ENCODE data around the gene PRDM16.

DNA sequence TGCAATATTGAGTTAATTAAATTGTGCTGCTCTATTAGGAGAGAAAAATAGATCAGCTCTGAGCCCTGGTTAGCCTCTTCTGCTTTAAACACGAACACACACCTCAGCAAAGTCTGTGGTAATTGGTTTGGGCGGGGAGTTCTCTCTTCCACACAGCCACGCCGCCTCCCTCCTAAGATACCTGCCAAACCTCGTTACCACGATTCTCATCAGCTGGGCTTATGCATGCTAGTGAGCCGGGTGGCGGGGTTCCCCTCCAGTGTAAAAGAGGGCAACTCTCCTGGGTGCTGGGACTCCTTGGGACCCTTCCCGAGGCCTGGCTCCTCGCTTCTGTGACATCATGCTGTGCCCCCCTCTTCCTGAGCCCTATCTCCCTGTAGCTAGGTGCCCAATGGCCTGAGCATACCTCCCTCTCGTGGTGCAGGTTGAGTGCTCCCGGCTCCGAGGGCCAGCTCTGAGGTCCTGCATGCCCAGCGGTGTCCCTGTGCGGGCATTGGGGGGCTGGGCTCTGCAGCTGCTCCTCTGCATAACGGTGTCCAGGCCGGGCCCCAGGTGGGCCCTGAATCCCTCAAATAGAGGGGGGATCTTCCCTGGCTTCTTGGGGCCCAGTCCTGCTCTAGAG is 182.9 kb downstream of the PRDM16 start:
- TF ChIP-seq, protein P1, sequence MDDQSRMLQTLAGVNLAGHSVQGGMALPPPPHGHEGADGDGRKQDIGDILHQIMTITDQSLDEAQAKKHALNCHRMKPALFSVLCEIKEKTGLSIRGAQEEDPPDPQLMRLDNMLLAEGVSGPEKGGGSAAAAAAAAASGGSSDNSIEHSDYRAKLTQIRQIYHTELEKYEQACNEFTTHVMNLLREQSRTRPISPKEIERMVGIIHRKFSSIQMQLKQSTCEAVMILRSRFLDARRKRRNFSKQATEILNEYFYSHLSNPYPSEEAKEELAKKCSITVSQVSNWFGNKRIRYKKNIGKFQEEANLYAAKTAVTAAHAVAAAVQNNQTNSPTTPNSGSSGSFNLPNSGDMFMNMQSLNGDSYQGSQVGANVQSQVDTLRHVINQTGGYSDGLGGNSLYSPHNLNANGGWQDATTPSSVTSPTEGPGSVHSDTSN (IDR thresholded peaks at IDR 0.05), result no peak
- TF ChIP-seq ESRRA (IDR thresholded peaks at IDR 0.05; ENCODE audit: borderline replicate concordance, low read length), result no peak
- TF ChIP-seq, protein P2, sequence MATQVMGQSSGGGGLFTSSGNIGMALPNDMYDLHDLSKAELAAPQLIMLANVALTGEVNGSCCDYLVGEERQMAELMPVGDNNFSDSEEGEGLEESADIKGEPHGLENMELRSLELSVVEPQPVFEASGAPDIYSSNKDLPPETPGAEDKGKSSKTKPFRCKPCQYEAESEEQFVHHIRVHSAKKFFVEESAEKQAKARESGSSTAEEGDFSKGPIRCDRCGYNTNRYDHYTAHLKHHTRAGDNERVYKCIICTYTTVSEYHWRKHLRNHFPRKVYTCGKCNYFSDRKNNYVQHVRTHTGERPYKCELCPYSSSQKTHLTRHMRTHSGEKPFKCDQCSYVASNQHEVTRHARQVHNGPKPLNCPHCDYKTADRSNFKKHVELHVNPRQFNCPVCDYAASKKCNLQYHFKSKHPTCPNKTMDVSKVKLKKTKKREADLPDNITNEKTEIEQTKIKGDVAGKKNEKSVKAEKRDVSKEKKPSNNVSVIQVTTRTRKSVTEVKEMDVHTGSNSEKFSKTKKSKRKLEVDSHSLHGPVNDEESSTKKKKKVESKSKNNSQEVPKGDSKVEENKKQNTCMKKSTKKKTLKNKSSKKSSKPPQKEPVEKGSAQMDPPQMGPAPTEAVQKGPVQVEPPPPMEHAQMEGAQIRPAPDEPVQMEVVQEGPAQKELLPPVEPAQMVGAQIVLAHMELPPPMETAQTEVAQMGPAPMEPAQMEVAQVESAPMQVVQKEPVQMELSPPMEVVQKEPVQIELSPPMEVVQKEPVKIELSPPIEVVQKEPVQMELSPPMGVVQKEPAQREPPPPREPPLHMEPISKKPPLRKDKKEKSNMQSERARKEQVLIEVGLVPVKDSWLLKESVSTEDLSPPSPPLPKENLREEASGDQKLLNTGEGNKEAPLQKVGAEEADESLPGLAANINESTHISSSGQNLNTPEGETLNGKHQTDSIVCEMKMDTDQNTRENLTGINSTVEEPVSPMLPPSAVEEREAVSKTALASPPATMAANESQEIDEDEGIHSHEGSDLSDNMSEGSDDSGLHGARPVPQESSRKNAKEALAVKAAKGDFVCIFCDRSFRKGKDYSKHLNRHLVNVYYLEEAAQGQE (IDR thresholded peaks at IDR 0.05), result no peak
- TF ChIP-seq, protein P3, sequence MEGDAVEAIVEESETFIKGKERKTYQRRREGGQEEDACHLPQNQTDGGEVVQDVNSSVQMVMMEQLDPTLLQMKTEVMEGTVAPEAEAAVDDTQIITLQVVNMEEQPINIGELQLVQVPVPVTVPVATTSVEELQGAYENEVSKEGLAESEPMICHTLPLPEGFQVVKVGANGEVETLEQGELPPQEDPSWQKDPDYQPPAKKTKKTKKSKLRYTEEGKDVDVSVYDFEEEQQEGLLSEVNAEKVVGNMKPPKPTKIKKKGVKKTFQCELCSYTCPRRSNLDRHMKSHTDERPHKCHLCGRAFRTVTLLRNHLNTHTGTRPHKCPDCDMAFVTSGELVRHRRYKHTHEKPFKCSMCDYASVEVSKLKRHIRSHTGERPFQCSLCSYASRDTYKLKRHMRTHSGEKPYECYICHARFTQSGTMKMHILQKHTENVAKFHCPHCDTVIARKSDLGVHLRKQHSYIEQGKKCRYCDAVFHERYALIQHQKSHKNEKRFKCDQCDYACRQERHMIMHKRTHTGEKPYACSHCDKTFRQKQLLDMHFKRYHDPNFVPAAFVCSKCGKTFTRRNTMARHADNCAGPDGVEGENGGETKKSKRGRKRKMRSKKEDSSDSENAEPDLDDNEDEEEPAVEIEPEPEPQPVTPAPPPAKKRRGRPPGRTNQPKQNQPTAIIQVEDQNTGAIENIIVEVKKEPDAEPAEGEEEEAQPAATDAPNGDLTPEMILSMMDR (IDR thresholded peaks at IDR 0.05), result no peak
- TF ChIP-seq ZC3H11A (IDR thresholded peaks at IDR 0.05), result no peak
- no peak for TF ChIP-seq SMC3 (IDR thresholded peaks at IDR 0.05)
- no peak for TF ChIP-seq JUNB (IDR thresholded peaks at IDR 0.05)
- no peak for TF ChIP-seq MYC (IDR thresholded peaks at IDR 0.05; ENCODE audit: borderline replicate concordance, low read length)
- no peak for TF ChIP-seq POLR2A (IDR thresholded peaks at IDR 0.05; ENCODE audit: low read length)
- no peak for TF ChIP-seq EP300 (IDR thresholded peaks at IDR 0.05)
- no peak for TF ChIP-seq RAD21 (conservative IDR thresholded peaks at IDR 0.05 in 1 of 2, IDR thresholded peaks at IDR 0.05 in 1 of 2)
- TF ChIP-seq ZFP36 (IDR thresholded peaks at IDR 0.05; ENCODE audit: borderline replicate concordance, partially characterized antibody), result no peak

Measured in A549 (cell line).